HCT116 (cell line): Measurements from ENCODE around the gene EGFLAM. TPM values are rescaled to one million over a fixed set of nuclear protein-coding genes. Genes with fewer than 3 reads are reported as not detected.

Experiments used
- ATAC-seq: fragments of 200-7000 bp; cut with Tn5 transposase; 2 replicates; pipeline ENCODE4 v1.9.1; 2020; ENCODE audit warnings: mild to moderate bottlenecking, moderate library complexity
- BruUV-seq: library from RNA; stranded (reverse); fragments of 400-500 nt; replicated peaks from 2 replicates; lab custom pipeline; 2021; lab: Mats Ljungman, UMichigan
- CTCF ChIA-PET: fragments of 300-600 bp; sonication (Branson Sonifier 250); formaldehyde crosslinking; loops from one replicate; lab custom pipeline; 2021; ENCODE audit warnings: antibody characterized with exemption; lab: Charles Lee
- POLR2A ChIA-PET: fragments of 300-600, 350-600 bp; sonication (Branson Sonifier 250); formaldehyde crosslinking; loops from one replicate; lab custom pipeline; 2021; ENCODE audit warnings: antibody characterized with exemption; lab: Charles Lee
- RAD21 ChIA-PET, 2 experiments: fragments of 300-600 bp; sonication (Branson Sonifier 250); formaldehyde crosslinking; loops; one replicate each; lab custom pipeline; 2023; ENCODE audit warnings: low total read pairs in 2 of 2; ENCODE audit not compliant: uncharacterized antibody in 2 of 2, unreplicated experiment in 2 of 2, low non-redundant PET in 1 of 2; lab: Charles Lee
- DNase-seq: peaks from one replicate; pipeline ENCODE4 v3.0.0-alpha.2; 2010; ENCODE audit warnings: low read depth, low spot score
- H2AFZ ChIP-seq: fragments of 200-600 bp; shearing (Covaris generic), sonication (generic); 2 replicates; pipeline ENCODE4 v1.6.1; 2017; ENCODE audit warnings: low read depth, mixed run types, mixed read lengths, antibody characterized with exemption, low read length; ENCODE audit not compliant: poor library complexity, severe bottlenecking
- H3K27ac ChIP-seq: 2 replicates; pipeline ENCODE4 v1.5.1; 2012; ENCODE audit warnings: low read depth, low read length
- H3K27me3 ChIP-seq: fragments of 200-600 bp; sonication (generic); 2 replicates; pipeline ENCODE4 v1.6.1; 2016; ENCODE audit warnings: mixed run types, low read length, mixed read lengths; ENCODE audit not compliant: insufficient read depth
- H3K36me3 ChIP-seq, 2 experiments: fragments of 200-500 bp in 1 of 2; fragments of 200-600 bp in 1 of 2; sonication (Bioruptor generic) in 1 of 2; sonication (generic) in 1 of 2; 2 replicates each; pipeline versions ENCODE4 v1.5.1 to v1.6.1; 2014 to 2016; ENCODE audit warnings: low read length in 2 of 2, inconsistent platforms in 1 of 2, mixed read lengths in 1 of 2, mixed run types in 1 of 2; ENCODE audit not compliant: insufficient read depth in 2 of 2, control insufficient read depth in 1 of 2
- H3K4me1 ChIP-seq, 2 experiments: fragments of 200-600 bp in 1 of 2; sonication (generic) in 1 of 2; 2 replicates each; pipeline versions ENCODE4 v1.5.1 to v1.6.1; 2012 to 2017; ENCODE audit warnings: low read length in 2 of 2, inconsistent platforms in 1 of 2, mild to moderate bottlenecking in 1 of 2, mixed read lengths in 1 of 2, mixed run types in 1 of 2, moderate library complexity in 1 of 2; ENCODE audit not compliant: insufficient read depth in 2 of 2, control insufficient read depth in 1 of 2
- H3K4me2 ChIP-seq: fragments of 200-600 bp; sonication (generic); 2 replicates; pipeline ENCODE4 v1.6.1; 2017; ENCODE audit warnings: mixed run types, low read length, mixed read lengths
- H3K4me3 ChIP-seq, 2 experiments: fragments of 200-600 bp in 1 of 2; sonication (generic) in 1 of 2; replicated peaks in 1 of 2; 2 replicates each; pipeline ENCODE4 v1.5.1; 2011 to 2016; ENCODE audit warnings: low read length in 2 of 2, control low read depth in 1 of 2, low read depth in 1 of 2, mild to moderate bottlenecking in 1 of 2, mixed read lengths in 1 of 2, mixed run types in 1 of 2
- H3K79me2 ChIP-seq: fragments of 200-600 bp; sonication (generic); 2 replicates; pipeline ENCODE4 v1.6.1; 2017; ENCODE audit warnings: mild to moderate bottlenecking, mixed run types, low read length, moderate library complexity, mixed read lengths; ENCODE audit not compliant: insufficient read depth
- H3K9ac ChIP-seq: fragments of 200-600 bp; sonication (generic); 2 replicates; pipeline ENCODE4 v1.6.1; 2016; ENCODE audit warnings: low read length, mixed read lengths
- H3K9me2 ChIP-seq: fragments of 200-600 bp; sonication (generic), shearing (Covaris generic); 2 replicates; pipeline ENCODE4 v1.6.1; 2017; ENCODE audit warnings: mixed run types, mild to moderate bottlenecking, moderate library complexity; ENCODE audit not compliant: insufficient read depth
- H3K9me3 ChIP-seq, 2 experiments: fragments of 200-500 bp in 1 of 2; fragments of 200-600 bp in 1 of 2; sonication (Bioruptor generic) in 1 of 2; sonication (generic) in 1 of 2; 2 replicates each; pipeline ENCODE4 v1.6.1; 2014 to 2017; ENCODE audit warnings: low read length in 2 of 2, mixed read lengths in 2 of 2, inconsistent platforms in 1 of 2, low read depth in 1 of 2, mild to moderate bottlenecking in 1 of 2, mixed run types in 1 of 2, moderate library complexity in 1 of 2; ENCODE audit not compliant: control insufficient read depth in 1 of 2, insufficient read depth in 1 of 2
- H4K20me1 ChIP-seq: fragments of 200-600 bp; sonication (generic), shearing (Covaris generic); 2 replicates; pipeline ENCODE4 v1.6.1; 2017; ENCODE audit warnings: mixed run types, mild to moderate bottlenecking, moderate library complexity; ENCODE audit not compliant: insufficient read depth
- CBX3 ChIP-seq: IDR thresholded peaks from 2 replicates; pipeline ENCODE4 v1.6.1; 2012; ENCODE audit warnings: low read depth
- CEBPB ChIP-seq: IDR thresholded peaks from 2 replicates; pipeline ENCODE4 v1.6.1; 2012; ENCODE audit warnings: low read depth
- CTCF ChIP-seq, 3 experiments: fragments of 200-600 bp in 1 of 3; sonication (generic) in 1 of 3; IDR thresholded peaks in 2 of 3; conservative IDR thresholded peaks in 1 of 3; 2 replicates each; pipeline ENCODE4 v1.5.1; 2012 to 2017; ENCODE audit warnings: low read depth in 2 of 3, low read length in 2 of 3, antibody characterized with exemption in 1 of 3, borderline replicate concordance in 1 of 3, control low read depth in 1 of 3, mild to moderate bottlenecking in 1 of 3, mixed read lengths in 1 of 3, mixed run types in 1 of 3, moderate library complexity in 1 of 3; ENCODE audit not compliant: insufficient read depth in 1 of 3
- EGR1 ChIP-seq: IDR thresholded peaks from 2 replicates; pipeline ENCODE4 v1.6.1; 2012; ENCODE audit warnings: low read depth
- ELF1 ChIP-seq: IDR thresholded peaks from 2 replicates; pipeline ENCODE4 v1.6.1; 2012; ENCODE audit warnings: low read depth, borderline replicate concordance
- EZH2 ChIP-seq: fragments of 200-600 bp; sonication (generic); IDR thresholded peaks from 2 replicates; pipeline ENCODE4 v1.6.1; 2017; ENCODE audit warnings: antibody characterized with exemption, mixed run types
- JUND ChIP-seq: IDR thresholded peaks from 2 replicates; pipeline ENCODE4 v1.6.1; 2012
- POLR2A ChIP-seq: IDR thresholded peaks from 2 replicates; pipeline ENCODE4 v1.7.0; 2011; ENCODE audit warnings: borderline replicate concordance; ENCODE audit not compliant: insufficient read depth, insufficient read length; ENCODE audit errors: extremely low read depth
- SIN3A ChIP-seq: IDR thresholded peaks from 2 replicates; pipeline ENCODE4 v1.6.1; 2012; ENCODE audit warnings: low read depth
- SP1 ChIP-seq: IDR thresholded peaks from 2 replicates; pipeline ENCODE4 v1.6.1; 2012; ENCODE audit warnings: low read depth
- TCF7L2 ChIP-seq: IDR thresholded peaks from 2 replicates; pipeline ENCODE4 v1.7.0; 2011; ENCODE audit warnings: borderline replicate concordance, inconsistent platforms; ENCODE audit not compliant: insufficient read depth, insufficient read length; ENCODE audit errors: extremely low read depth
- YY1 ChIP-seq: IDR thresholded peaks from 2 replicates; pipeline ENCODE4 v1.6.1; 2011; ENCODE audit warnings: low read length, low read depth, moderate library complexity, mild to moderate bottlenecking; ENCODE audit not compliant: insufficient replicate concordance; ENCODE audit errors: extremely low read depth
- ZFX ChIP-seq: fragments of 450-650 bp; IDR thresholded peaks from 2 replicates; pipeline ENCODE4 v1.6.1; 2017
- intact Hi-C: fragments of 100-400 bp; cut with micrococcal nuclease; formaldehyde crosslinking; loops from 2 replicates; pipeline ENCODE4 v1.10.0; 2022
- total RNA-seq: library from RNA; stranded (reverse); gene quantifications from one replicate; pipeline ENCODE4 v1.2.1, GENCODE V29; 2021; ENCODE audit not compliant: unreplicated experiment
- TF ChIP-seq, protein P1 (sequence below): IDR thresholded peaks from 2 replicates; pipeline ENCODE4 v1.6.1; 2012
- TF ChIP-seq, protein P2 (sequence below): IDR thresholded peaks from 2 replicates; pipeline ENCODE4 v1.6.1; 2012
- TF ChIP-seq, protein P3 (sequence below): IDR thresholded peaks from 2 replicates; pipeline ENCODE4 v1.6.1; 2011; ENCODE audit warnings: mild to moderate bottlenecking, low read length, moderate library complexity; ENCODE audit not compliant: insufficient replicate concordance; ENCODE audit errors: extremely low read depth

Gene EGFLAM
- total RNA-seq, 1 experiment from 2014 or later: not detected

DNA sequence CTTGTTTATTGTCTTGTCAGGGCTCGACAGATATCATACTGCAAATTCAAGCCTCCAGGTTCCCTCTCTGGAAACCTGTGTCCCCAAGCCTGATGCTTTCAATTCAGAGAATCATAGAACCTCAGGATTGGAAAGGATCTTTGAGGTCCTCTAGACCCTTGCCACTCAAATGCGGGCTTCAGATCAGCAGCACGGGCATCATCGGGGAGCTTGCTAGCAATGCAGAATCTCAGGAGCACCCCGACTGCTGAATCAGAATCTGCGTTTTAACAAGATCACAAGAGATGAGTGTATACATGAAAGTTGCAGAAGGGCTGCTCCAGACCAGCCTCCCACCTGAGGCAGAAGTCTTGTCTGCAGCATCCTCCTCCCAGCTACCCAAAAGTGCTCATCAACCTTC, 13.1 kb upstream of the EGFLAM start (continued):
- TF ChIP-seq TCF7L2 (no peak), CBX3 (no peak), CTCF (IDR thresholded peaks at IDR 0.05 in 2 of 3, conservative IDR thresholded peaks at IDR 0.05 in 1 of 3; ENCODE audit: borderline replicate concordance in 1 of 3, insufficient read depth in 1 of 3, low read depth in 2 of 3, low read length in 2 of 3) (no peak), EGR1 (no peak), SP1 (no peak)
- TF ChIP-seq, protein P1, sequence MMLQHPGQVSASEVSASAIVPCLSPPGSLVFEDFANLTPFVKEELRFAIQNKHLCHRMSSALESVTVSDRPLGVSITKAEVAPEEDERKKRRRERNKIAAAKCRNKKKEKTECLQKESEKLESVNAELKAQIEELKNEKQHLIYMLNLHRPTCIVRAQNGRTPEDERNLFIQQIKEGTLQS: no peak

GRCh38 chr5:38249301-38249700, 9.1 kb upstream of the EGFLAM start:
- RAD21 ChIA-PET: no interaction called here
- TF ChIP-seq CTCF (IDR thresholded peaks at IDR 0.05 in 2 of 3, conservative IDR thresholded peaks at IDR 0.05 in 1 of 3; ENCODE audit: borderline replicate concordance in 1 of 3, insufficient read depth in 1 of 3, low read depth in 2 of 3, low read length in 2 of 3): no peak
- TF ChIP-seq JUND: no peak
- TF ChIP-seq, protein P2, sequence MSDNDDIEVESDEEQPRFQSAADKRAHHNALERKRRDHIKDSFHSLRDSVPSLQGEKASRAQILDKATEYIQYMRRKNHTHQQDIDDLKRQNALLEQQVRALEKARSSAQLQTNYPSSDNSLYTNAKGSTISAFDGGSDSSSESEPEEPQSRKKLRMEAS: no peak
- TF ChIP-seq ELF1: no peak
- TF ChIP-seq, protein P1: no peak
- TF ChIP-seq POLR2A: no peak
- TF ChIP-seq, protein P3, sequence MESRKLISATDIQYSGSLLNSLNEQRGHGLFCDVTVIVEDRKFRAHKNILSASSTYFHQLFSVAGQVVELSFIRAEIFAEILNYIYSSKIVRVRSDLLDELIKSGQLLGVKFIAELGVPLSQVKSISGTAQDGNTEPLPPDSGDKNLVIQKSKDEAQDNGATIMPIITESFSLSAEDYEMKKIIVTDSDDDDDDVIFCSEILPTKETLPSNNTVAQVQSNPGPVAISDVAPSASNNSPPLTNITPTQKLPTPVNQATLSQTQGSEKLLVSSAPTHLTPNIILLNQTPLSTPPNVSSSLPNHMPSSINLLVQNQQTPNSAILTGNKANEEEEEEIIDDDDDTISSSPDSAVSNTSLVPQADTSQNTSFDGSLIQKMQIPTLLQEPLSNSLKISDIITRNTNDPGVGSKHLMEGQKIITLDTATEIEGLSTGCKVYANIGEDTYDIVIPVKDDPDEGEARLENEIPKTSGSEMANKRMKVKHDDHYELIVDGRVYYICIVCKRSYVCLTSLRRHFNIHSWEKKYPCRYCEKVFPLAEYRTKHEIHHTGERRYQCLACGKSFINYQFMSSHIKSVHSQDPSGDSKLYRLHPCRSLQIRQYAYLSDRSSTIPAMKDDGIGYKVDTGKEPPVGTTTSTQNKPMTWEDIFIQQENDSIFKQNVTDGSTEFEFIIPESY: no peak
- no peak for TF ChIP-seq TCF7L2
- TF ChIP-seq SP1: no peak
- no peak for TF ChIP-seq ZFX
- no peak for TF ChIP-seq YY1
- no peak for TF ChIP-seq EZH2
- no peak for TF ChIP-seq CEBPB
- TF ChIP-seq SIN3A: no peak
- TF ChIP-seq, all 23 proteins: peak for 0
- Histone ChIP-seq H3K4me1 (no peaks in the 10 kb centered on the region), H3K4me2 (no peak overlapping the region), H3K27ac (no peak overlapping the region), H3K27me3 (peaks cover 38% of the 10 kb centered on the region; the same call in 1 of the 2 replicates), H3K4me3 (no peak overlapping the region), H3K9me3 (no peaks in the 10 kb centered on the region), H3K36me3 (no peaks in the 10 kb centered on the region), H3K9me2 (no peaks in the 10 kb centered on the region), H2AFZ (no peak overlapping the region), H3K9ac (no peak overlapping the region), H4K20me1 (no peaks in the 10 kb centered on the region), H3K79me2 (no peaks in the 10 kb centered on the region)
- intact Hi-C loops: no loop called here
- BruUV-seq: no TSS peak
- DNase-seq (no peak), ATAC-seq (no peak)
- CTCF ChIA-PET: interaction anchor here (2.5 kb wide), 1 partner anchor 16 kb away, joined by 7 read pairs; no protein-coding TSS in a partner anchor
- POLR2A ChIA-PET: no interaction called here
